Measurements from ENCODE around the gene SETD3.
A peak's percentile ranks its signal among the peaks of the same experiment; 100 is the strongest.

SETD3 gene

GRCh38 chr14:99454246-99454645, 26.4 kb downstream of the SETD3 start:
- DNase-seq = no peak

GRCh38 chr14:99452968-99453367, 27.7 kb downstream of the SETD3 start:
- DNase-seq = no peak

- DNase-seq = no peak
These were observed 29.4 kb downstream of the SETD3 start for GRCh38 chr14:99451234-99451633.

- no peak for DNase-seq
These were observed 30.4 kb downstream of the SETD3 start for GRCh38 chr14:99450266-99450665.

- DNase-seq = no peak
These were observed 32.9 kb downstream of the SETD3 start for GRCh38 chr14:99447739-99448138.

- no peak for DNase-seq
These were observed 34.7 kb downstream of the SETD3 start for GRCh38 chr14:99445931-99446330.

GRCh38 chr14:99441918-99442317, 38.7 kb downstream of the SETD3 start:
- no peak for DNase-seq

- no peak for DNase-seq
These were observed 39.3 kb downstream of the SETD3 start for GRCh38 chr14:99441157-99441870.

GRCh38 chr14:99440278-99440677, 40.4 kb downstream of the SETD3 start:
- no peak for DNase-seq

GRCh38 chr14:99437706-99438105, 43.0 kb downstream of the SETD3 start:
- no peak for DNase-seq

- DNase-seq = no peak
These were observed 44.1 kb downstream of the SETD3 start for GRCh38 chr14:99436247-99437180.

GRCh38 chr14:99435327-99435726, 45.3 kb downstream of the SETD3 start:
- DNase-seq = no peak

GRCh38 chr14:99432485-99432884, 48.2 kb downstream of the SETD3 start:
- no peak for DNase-seq

- no peak for DNase-seq
These were observed 48.7 kb downstream of the SETD3 start for GRCh38 chr14:99431986-99432385.

- DNase-seq = peak in 1 of 2 experiments; percentile 9
These were observed 50.2 kb downstream of the SETD3 start for GRCh38 chr14:99430491-99430890.

GRCh38 chr14:99427632-99428300, 52.9 kb downstream of the SETD3 start:
- no peak for DNase-seq

GRCh38 chr14:99426813-99427346, 53.8 kb downstream of the SETD3 start:
- DNase-seq = no peak

- no peak for DNase-seq
These were observed 54.4 kb downstream of the SETD3 start for GRCh38 chr14:99426265-99426664.

- DNase-seq = no peak
These were observed 55.4 kb downstream of the SETD3 start for GRCh38 chr14:99425272-99425681.

GRCh38 chr14:99424306-99424877, 56.3 kb downstream of the SETD3 start:
- no peak for DNase-seq

GRCh38 chr14:99423434-99423833, 57.2 kb downstream of the SETD3 start:
- no peak for DNase-seq

- no peak for DNase-seq
These were observed 58.2 kb downstream of the SETD3 start for GRCh38 chr14:99422228-99423010.
